HG03354 (cell line): ENCODE data around the gene RELL1.

Source experiments
- ATAC-seq: cut with Tn5 transposase; IDR thresholded peaks from one replicate; pipeline ENCODE4 v1.9.1; 2021; ENCODE audit warnings: mild to moderate bottlenecking; ENCODE audit not compliant: unreplicated experiment, poor library complexity, severe bottlenecking

The RELL1 gene

DNA sequence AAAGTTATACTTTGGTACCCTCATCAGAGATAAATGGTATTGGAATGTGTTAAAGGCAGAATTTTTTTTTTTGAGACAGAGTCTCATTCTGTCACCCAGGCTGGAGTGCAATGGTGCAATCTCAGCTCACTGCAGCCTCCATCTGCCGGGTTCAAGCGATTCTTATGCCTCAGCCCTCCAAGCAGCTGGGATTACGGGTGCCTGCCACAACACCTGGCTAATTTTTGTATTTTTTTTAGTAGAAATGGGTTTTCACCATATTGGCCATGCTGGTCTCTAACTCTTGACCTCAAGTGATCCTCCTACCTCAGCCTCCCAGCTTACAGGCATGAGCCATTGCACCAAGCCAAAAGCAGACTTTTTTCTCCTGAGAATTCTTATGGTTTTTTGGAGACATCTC is 11.4 kb upstream of the RELL1 start:
- ATAC-seq: no peak

DNA sequence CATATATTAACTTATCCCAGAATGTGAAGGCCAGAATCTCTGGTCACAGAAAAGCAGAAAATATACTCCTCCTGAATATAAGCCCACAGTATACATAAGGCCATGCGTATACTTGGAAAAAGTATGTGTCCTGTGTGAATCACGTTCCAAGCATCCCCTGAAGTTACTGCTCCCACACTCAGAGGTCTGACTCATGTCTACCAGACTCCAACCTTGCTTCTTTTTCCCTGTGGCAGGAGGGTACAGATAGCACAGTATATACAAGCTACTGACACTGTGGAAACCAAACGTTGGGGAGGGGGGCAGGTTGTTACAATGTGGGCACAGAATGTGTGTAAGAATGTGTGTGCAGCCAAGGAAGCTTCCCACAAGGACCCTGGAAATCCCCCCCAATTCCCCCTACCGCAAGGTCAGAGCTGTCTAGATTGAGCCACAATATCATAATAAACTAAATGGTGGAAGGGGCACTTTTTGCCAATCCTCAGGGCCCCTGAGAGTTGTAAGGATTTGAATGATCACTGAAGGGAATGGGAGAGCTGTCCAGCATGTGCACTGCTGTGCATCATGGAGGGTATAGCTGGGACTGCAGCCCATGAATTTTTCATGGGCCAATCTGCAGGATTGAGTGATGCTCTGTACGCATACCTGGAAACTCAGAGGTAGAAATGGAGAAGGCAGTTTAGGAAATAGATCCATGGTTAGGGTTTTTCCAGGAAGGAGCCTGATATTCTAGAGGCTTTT is 7.4 kb upstream of the RELL1 start:
- no peak for ATAC-seq

DNA sequence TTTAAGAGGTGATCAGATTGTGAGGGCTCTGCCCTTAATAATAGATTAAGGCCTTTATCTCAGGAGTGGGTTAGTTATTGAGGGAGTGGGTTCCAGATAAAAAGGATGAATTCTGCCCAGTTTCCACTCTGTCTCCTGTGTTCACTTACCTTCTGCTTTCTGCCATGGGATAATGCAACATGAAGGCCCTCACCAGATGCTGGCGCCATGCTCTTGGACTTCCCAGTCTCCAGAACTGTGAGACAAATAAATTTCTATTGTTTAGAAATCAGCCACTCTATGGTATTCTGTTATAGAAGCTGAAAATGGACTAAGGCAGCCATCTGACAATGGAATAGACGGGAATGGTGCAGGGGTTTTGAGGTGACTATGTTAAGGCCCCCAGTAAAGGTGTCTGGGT is 6.9 kb upstream of the RELL1 start:
- ATAC-seq: no peak

DNA sequence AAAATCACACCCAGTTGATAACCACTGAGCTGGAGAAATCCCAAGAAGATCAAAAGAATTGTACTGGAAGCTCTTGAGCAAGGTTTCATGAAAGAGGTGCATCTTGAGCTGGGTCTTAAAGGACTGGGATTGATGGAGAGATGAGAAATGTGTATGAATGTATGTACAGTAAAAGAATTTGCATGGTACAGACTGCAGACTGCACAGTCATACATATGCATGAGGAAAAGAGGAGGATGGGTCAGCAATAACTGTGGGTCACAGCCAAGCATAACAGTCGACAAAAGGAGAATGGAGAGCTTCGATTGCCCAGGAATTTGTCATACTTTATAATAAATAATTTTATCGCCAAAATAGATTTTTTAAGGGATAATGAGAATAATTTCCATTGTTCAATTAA is 4.8 kb upstream of the RELL1 start:
- ATAC-seq: no peak

DNA sequence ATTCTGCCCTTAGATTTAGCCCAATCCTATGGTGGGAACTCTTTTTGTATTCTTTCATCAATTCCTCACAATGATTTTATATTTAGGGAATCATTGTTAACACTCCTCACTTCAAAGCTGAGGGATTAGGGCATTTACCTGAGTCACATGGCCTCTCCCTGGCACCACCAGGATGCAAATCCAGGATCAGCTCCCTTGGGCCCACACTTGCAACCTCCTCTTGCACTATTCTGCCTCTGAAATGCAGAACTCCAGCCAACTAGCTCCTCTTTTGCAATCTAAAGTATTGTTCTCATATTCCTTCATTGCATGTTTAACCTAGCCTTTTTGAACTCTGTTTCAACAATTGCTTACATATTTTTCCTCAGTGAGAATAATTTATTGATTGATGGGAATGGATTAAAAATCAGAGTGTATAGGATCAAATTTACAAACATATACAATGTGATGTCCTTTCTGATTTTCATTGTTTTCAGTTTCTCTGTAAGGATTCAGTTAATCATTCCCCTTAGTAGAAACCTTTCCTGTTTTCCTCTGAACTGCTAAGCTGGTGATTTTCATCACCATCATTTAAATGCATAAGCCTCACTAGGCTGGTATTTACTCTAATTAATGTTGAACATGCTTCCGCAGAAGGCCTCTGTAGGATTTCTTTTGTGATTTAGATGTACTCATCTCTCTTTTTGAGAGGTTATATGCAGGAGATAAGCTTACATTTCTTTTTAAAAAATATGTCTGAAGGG is 3.3 kb upstream of the RELL1 start:
- no peak for ATAC-seq

DNA sequence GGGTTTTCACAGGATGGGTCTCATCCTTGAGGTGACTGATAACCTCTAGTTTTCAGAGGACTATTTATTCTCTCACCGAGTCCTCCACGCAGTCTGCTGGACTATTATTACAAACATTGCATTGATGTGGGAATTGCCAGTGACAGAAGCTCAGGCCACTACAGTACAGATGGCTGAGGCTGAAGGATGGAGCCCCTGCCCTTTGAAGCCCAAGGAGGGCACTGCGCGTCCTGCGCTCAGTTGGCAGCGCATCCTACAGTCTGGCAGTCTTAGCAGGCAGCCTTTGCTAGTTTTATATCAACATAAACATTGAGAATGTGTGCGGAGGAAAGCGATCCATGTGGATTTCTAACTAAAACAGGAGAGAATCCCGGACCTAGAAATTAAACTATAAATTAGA is 1.5 kb upstream of the RELL1 start:
- no peak for ATAC-seq

DNA sequence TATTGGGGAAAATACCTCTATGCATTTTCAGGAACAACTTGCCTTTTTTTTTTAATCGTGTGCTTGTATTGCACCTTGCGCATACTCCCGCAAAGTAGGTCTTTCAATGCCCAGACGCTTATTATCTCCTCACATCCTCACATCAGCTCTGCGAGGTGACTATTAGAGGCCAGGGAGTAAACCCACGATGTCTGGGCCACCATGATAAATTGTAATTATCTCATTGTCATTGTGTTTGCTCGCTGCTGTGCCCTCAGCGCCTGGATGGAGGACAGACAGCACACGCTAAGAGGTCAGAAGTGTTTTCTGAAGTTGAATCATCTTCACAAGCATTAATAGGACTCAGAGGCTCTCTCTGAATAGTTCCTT is 1.0 kb upstream of the RELL1 start:
- ATAC-seq: no peak

DNA sequence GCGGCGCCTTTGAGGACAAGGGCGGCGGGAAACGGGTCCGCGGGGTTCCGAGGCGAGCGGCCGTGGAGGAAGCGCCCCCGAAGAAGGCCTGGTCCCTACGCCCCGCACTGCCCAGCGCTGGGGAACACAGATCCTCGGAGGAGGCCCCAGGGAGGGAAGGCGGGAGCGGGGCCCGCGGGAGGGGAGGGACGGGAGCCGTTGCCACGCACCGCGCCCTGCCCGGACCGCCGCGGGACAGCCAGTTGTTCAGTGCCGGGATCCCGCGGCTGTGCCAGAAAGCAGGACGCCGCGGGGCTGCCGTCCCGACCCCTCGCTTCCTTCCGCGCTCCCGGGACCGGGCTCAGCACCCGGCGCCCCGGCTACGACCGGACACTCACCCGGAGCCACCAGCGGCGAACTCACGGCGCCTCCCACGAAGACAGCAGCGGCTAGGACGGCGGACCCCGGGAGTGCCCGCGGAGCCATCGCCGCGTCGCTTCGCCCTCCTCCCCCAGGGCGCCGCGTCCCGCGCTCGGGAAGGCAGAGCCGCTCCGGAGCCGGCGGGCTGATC is 278 bp downstream of the RELL1 start:
- peak; percentile 26 for ATAC-seq

DNA sequence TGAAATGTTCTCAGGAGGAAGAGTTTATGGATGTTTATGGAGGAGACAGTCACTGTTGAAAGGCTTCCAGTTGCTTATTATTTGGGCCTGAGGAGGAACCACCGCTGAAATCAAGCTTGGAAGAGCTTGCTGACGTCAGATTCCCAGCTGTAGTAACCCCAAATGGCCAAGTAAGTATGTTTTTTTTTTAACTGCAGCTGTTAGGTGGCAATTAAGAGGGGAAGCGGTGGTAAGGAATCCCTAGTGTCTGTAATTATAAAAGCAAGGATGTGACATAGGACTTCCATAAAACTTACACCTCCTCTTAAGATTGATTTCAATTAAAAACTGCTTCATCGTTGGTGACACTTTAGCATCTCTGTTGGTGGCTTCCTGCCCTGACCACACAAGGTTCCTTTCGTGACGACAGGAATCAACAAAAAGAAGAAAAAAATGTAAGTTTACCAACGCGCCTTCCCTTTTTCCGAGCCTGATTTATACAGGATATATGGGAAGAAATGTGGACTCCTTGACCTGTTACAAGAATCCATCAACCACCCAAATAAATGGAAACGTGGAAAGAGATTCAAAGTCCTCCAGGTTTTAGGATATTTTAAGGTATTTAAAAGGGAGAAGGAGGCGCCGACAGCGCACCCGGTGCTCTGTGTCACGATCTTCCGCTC is 884 bp downstream of the RELL1 start:
- no peak for ATAC-seq

DNA sequence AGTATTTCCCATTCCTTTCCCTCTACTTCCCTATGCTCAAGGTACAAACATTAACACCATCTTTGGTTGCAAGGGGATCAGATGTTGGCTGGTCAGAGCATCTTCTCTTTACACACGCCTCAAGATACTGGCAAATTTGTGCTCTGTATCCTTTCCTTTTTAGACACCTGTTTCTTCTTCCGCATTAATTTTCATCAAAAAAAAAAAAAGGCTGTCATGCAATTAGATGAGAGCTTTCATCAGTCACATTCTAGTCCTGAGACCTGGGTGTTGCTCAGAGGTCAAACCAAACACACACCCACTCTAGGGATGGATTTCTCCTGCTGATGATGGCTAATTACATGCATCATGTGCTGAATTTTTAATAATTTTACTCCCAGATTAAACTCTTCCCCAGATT is 2.0 kb downstream of the RELL1 start:
- ATAC-seq: no peak

DNA sequence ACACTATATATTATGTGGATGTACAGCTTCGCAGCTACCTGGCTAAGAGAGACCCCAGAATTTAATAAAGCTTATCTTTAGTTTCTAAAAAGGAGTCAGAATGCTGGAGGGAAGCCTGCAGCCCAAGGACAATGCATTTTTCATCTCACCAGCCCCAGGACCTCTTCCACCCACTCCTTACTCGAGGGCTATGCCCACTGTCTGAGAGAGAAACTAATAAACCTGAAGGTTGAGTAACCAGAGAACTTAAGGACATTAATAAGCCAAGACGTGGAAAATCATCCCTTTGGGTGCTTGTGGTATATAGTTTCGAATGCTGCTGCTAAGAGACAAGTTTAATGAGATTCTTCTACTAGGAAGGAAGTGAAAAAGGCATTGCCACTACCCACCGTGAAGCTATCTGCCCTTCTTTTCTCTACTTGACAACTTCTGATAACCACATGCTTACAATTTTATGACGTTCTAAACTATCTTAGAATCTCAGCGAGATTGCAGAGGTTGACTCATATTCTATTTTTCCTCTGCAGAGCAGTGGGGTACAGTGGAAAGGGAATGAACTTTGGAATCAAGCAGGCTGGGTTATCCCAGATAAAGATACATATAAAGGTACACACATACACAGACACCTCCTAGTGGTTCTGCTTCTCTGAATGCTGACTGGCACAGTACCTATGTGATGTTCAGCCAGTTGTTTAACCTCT is 3.3 kb downstream of the RELL1 start:
- peak; percentile 30 for ATAC-seq

DNA sequence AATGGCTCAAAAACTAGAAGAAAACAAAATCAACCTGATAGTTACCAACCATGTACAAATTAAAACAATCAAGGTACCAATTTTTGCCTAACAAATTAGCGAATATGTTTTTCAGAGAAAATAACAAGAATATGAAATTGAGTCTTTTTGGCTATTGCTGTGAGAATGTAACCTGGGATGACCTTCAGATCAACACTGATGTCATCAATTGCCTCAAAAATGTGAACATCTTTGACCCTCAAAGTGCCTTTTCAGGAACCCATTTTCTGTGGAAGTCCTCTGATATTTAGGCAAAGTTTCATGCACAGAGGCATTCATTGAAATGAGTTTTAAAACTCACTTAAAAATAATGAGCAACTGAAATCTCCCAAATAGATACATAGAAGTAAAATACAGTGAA is 6.1 kb downstream of the RELL1 start:
- ATAC-seq: no peak

DNA sequence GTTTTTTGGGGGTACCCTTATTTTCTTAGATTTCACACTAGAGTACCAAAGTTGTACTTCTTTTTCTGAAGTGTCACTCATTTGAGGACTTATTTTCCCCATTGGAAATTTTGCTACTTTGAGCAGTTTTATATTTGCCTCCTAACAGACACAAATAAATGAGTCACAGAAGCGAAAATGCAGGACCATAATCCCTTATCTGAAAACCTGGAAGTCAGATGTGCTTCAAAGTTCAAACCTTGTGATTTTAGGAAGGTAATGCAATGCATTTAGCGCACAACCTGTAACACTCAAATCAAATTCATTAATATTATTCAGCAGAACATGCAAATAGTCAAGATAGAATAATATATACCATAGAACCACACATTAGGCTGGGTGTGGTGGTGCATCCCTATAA is 6.9 kb downstream of the RELL1 start:
- ATAC-seq: no peak

DNA sequence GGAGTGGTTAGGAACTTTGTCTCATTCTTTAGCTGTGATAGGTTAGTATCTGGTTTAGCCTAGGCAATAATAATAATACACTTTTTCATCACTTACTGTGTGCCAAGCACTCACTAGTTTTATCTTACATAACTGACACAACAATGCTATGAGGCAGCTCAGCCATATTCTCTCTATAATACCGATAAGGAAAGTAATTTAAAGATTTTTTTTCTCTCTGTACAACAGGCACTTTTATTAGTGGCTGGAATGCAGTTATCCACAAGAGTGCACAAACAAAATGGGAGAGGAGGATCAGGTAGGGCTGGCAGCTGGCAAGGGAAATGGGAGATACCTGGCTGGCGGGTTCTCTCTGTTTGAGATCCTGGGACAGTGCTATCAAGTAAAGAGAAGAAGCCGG is 7.6 kb downstream of the RELL1 start:
- ATAC-seq: no peak

DNA sequence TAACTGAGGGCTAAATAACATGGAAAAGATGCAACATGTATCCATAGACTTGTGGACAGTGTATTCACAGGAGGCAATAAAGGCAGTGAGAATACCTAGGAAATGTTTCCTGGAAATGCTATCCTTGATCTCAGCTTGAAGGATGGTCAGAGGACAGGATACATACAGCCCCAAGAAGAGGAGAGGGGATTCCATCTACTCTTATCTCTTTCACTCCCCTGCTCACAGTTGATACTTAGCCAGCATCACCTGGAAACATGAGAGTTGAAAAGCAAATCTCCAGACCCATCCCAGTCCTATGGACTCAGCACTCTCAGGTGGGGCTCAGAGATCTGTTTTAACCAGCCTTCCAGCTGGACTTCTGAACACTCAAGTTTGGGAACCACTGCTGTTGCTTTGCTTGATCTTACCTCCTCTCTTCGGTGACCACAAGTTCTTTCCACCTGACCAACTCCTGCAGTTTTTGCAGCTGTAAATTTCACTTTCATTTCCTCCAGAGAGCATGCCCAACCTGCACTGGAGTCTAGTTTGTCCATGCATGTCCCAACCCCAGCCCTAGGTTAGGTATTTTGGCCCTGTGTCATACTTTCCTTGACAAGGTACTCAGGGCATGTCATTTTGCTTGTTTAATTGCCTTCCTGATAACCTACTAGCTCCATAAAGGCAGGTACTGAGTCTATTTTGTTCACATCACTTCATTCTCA is 10.4 kb downstream of the RELL1 start:
- ATAC-seq: peak; percentile 94

DNA sequence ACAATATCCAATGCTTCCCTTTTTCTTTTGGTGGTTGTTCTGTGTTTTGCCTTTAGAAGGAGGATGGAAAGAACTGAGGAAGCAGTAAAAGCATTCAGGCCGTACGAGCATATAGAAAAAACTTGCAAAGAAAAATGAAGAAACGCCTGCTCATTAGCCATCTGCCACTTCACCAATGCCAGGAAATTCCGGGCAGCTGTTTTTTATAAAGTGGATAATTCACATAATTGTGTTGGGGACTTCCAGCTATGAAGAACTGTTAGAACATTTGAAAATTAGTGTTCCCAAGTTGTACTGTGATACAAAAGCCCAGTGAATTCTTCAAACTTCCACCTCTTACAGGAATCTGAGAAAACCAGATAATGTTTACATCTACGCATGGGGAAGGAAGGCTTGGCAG is 11.7 kb downstream of the RELL1 start:
- no peak for ATAC-seq

DNA sequence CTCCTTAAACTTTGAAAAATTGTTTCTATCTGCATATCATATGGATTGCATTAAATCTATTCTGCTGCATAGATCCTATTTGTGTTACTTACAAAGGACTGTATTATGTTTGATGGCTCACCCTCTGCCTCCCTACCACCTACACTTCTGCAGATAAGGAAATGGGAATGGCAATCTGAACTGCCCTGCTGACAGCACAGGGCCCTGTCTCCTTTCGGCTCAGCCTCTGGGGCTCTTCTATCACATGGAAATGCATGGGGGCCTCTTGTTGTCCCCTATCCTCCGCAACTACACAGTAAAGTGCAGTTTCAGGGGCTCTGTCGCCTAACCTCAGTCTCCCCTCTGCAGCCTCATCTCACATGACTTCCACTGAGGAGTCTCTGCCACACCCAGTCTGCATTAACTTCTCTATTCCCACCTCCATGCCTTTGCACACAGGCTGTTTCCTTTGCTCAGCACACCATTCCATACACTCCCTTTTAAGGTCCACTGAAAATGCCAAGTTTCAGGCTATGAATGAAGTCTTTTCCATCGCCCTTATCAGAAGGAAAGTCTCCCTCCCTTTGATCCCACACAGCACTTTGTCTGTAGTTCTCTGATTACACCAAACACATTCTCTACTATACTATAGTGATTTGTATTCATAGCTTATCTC is 12.5 kb downstream of the RELL1 start:
- no peak for ATAC-seq

DNA sequence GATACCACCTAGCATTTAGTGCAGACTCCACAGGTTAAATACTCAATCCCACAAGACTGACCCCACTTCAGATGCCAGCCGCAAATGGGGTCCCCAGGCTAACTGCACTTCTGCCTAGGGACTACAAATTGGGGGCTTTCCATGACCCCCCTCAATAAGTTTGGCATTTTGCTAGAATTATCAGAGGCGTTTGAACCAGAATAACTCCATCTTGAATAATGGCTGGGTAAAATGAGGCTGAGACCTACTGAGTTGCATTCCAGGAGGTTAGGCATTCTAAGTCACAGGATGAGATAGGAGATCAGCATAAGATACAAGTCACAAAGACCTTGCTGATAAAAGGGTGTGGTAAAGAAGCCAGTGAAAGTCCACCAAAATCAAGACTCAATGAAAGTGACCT is 15.1 kb downstream of the RELL1 start:
- ATAC-seq: no peak

DNA sequence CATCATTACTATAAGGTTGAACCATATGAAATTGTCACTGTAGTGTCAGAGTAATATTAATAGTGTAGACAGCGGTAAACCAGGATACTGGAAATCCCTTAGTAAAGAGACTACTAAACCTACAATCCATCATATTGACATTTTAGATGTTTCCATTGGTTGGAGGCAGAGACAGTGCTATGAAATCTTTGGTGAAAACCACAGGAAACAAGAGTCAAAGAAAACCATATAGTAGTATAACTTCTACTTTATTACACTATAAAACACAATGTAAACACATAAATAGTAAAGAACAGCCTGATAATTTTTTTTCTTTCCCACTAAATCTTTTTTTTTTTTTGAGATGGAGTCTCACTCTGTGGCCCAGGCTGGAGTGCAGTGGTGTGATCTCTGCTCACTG is 15.9 kb downstream of the RELL1 start:
- no peak for ATAC-seq
